HG02973 (cell line): ENCODE results near the gene GANC.
"Not testable (repeated sequence)": the region's sequence is repeated elsewhere in the genome, so short reads cannot be mapped to it uniquely, and the experiment has no call there.

ENCODE experiments used
- ATAC-seq: cut with Tn5 transposase; IDR thresholded peaks from one replicate; pipeline ENCODE4 v1.9.1; 2021; ENCODE audit warnings: moderate library complexity; ENCODE audit not compliant: unreplicated experiment

The GANC gene

GRCh38 chr15:42283671-42284070 is 10.7 kb downstream of the GANC start:
- ATAC-seq = no peak

GRCh38 chr15:42284551-42284950 is 11.6 kb downstream of the GANC start:
- ATAC-seq = no peak

- ATAC-seq = no peak
These were observed 12.0 kb downstream of the GANC start for GRCh38 chr15:42285034-42285433.

GRCh38 chr15:42286445-42287029 is 13.5 kb downstream of the GANC start:
- ATAC-seq = no peak

GRCh38 chr15:42287931-42288330 is 14.9 kb downstream of the GANC start:
- no peak for ATAC-seq

- no peak for ATAC-seq
These were observed 16.2 kb downstream of the GANC start for GRCh38 chr15:42289166-42289565.

- ATAC-seq = not testable (repeated sequence)
These were observed 28.0 kb downstream of the GANC start for GRCh38 chr15:42301004-42301403.

GRCh38 chr15:42306681-42307080 is 33.7 kb downstream of the GANC start:
- ATAC-seq = no peak

- no peak for ATAC-seq
These were observed 40.5 kb downstream of the GANC start for GRCh38 chr15:42313463-42313862.

- ATAC-seq = no peak
These were observed 41.8 kb downstream of the GANC start for GRCh38 chr15:42314818-42315217.

- no peak for ATAC-seq
These were observed 42.5 kb downstream of the GANC start for GRCh38 chr15:42315521-42315920.

GRCh38 chr15:42316282-42316805 is 43.3 kb downstream of the GANC start:
- ATAC-seq = not testable (repeated sequence)

- no peak for ATAC-seq
These were observed 46.2 kb downstream of the GANC start for GRCh38 chr15:42319206-42319605.

GRCh38 chr15:42324308-42324707 is 51.3 kb downstream of the GANC start:
- ATAC-seq = no peak

- no peak for ATAC-seq
These were observed 56.2 kb downstream of the GANC start for GRCh38 chr15:42329161-42329560.

- ATAC-seq = no peak
These were observed 57.0 kb downstream of the GANC start for GRCh38 chr15:42329992-42330391.

- ATAC-seq = no peak
These were observed 58.2 kb downstream of the GANC start for GRCh38 chr15:42331235-42331634.

GRCh38 chr15:42332331-42332730 is 59.3 kb downstream of the GANC start:
- ATAC-seq = no peak

- no peak for ATAC-seq
These were observed 62.1 kb downstream of the GANC start for GRCh38 chr15:42335074-42335473.

GRCh38 chr15:42336650-42337049 is 63.6 kb downstream of the GANC start:
- not testable (repeated sequence) for ATAC-seq

- not testable (repeated sequence) for ATAC-seq
These were observed 64.1 kb downstream of the GANC start for GRCh38 chr15:42337104-42337503.

GRCh38 chr15:42338500-42338899 is 65.5 kb downstream of the GANC start:
- ATAC-seq = no peak

GRCh38 chr15:42343596-42344232 is 70.7 kb downstream of the GANC start:
- ATAC-seq = no peak
